ENCODE data around the gene AKAP4. TPM values are rescaled to one million over a fixed set of nuclear protein-coding genes. Genes with fewer than 3 reads are reported as not detected.

The AKAP4 gene
- total and polyA plus RNA-seq, 9 of the 15 experiments (the other 6 are each of a cell fraction or from before 2014, with no cell fraction given), result 0.05 to 0.36 (median 0.13) TPM

- TF ChIP-seq REST (IDR thresholded peaks at IDR 0.05; ENCODE audit: borderline replicate concordance) (no peak), REST (CRISPR knock-in tag; IDR thresholded peaks at IDR 0.05; ENCODE audit: low read depth) (no peak), TEAD4 (IDR thresholded peaks at IDR 0.05; ENCODE audit: low read length) (no peak), TEAD4 (CRISPR knock-in tag; IDR thresholded peaks at IDR 0.05; ENCODE audit: borderline replicate concordance) (no peak), MCM2 (IDR thresholded peaks at IDR 0.05; ENCODE audit: low read depth) (no peak)
Measured at GRCh38 chrX:50188859-50189600, 11.8 kb downstream of the AKAP4 start (continued).

Measured in K562 (cell line).